Choroid plexus epithelial cell (primary cell): ENCODE data around the gene CST1.
"Not testable (repeated sequence)": the region's sequence is repeated elsewhere in the genome, so short reads cannot be mapped to it uniquely, and the experiment has no call there.

Source experiments
- DNase-seq: peaks from one replicate; pipeline ENCODE4 v3.0.0-alpha.2; 2010; ENCODE audit warnings: low read depth
- H3K4me3 ChIP-seq: 2 replicates; pipeline ENCODE4 v1.5.1; 2011; ENCODE audit warnings: low read depth, mild to moderate bottlenecking, control low read depth, low read length, moderate library complexity
- TF ChIP-seq, protein P1 (sequence below): conservative IDR thresholded peaks from 2 replicates; pipeline ENCODE4 v1.5.1; 2011; ENCODE audit warnings: low read depth, mild to moderate bottlenecking, control low read depth, inconsistent platforms, low read length, moderate library complexity

The CST1 gene

GRCh38 chr20:23776067-23776771 is 25.5 kb upstream of the CST1 start:
- no peak overlapping the region for H3K4me3 ChIP-seq
- TF ChIP-seq, protein P1, sequence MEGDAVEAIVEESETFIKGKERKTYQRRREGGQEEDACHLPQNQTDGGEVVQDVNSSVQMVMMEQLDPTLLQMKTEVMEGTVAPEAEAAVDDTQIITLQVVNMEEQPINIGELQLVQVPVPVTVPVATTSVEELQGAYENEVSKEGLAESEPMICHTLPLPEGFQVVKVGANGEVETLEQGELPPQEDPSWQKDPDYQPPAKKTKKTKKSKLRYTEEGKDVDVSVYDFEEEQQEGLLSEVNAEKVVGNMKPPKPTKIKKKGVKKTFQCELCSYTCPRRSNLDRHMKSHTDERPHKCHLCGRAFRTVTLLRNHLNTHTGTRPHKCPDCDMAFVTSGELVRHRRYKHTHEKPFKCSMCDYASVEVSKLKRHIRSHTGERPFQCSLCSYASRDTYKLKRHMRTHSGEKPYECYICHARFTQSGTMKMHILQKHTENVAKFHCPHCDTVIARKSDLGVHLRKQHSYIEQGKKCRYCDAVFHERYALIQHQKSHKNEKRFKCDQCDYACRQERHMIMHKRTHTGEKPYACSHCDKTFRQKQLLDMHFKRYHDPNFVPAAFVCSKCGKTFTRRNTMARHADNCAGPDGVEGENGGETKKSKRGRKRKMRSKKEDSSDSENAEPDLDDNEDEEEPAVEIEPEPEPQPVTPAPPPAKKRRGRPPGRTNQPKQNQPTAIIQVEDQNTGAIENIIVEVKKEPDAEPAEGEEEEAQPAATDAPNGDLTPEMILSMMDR = peak; percentile 12
- DNase-seq = no peak

DNA sequence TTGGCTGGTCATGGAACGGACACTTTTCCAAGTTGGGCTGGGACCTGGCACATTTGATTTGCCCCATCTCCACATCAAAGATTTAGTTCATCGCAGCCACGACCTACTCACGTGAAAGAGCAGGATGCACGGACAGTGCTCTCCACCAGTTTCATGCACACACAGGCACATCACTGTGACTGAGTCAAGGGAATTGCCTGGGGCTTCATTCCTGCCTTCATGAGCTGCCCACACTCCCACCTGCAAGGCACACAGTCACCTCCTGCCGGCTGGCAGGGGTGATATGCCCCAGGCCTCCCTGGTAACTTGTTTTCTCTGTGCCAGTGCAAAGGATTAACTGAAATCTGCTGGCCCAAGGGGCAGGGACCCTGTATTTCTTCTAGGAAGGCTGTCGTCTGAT is 23.3 kb upstream of the CST1 start:
- no peak for DNase-seq

GRCh38 chr20:23773579-23773978 is 22.8 kb upstream of the CST1 start:
- TF ChIP-seq, protein P1 = no peak
- DNase-seq = no peak
- no peak overlapping the region for H3K4me3 ChIP-seq

More for the DNA sequence above, 23.3 kb upstream of the CST1 start:
- no peak overlapping the region for H3K4me3 ChIP-seq
- TF ChIP-seq, protein P1 = no peak

- H3K4me3 ChIP-seq = no peak overlapping the region
- DNase-seq = no peak
- TF ChIP-seq, protein P1 = no peak
These were observed 22.4 kb upstream of the CST1 start for GRCh38 chr20:23773127-23773526.

DNA sequence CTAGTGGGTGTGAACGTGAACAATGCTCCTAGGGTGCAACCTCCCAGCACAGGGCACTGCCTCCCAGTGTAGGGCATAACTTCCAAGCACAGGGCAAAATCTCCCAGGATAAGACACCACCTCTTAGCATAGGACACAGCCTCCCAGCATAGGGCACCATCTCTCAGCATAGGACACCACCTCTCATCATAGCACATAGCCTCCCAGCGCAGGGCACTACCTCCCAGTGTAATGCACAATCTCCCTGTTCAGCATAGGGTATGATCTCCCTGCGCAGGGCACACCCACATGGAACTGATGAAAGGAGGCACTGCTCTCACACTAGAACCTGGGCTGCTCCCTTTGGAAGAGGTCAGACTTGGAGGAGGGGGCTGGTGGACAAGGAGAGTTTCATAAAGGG is 21.3 kb upstream of the CST1 start:
- DNase-seq = no peak
- TF ChIP-seq, protein P1 = no peak

DNA sequence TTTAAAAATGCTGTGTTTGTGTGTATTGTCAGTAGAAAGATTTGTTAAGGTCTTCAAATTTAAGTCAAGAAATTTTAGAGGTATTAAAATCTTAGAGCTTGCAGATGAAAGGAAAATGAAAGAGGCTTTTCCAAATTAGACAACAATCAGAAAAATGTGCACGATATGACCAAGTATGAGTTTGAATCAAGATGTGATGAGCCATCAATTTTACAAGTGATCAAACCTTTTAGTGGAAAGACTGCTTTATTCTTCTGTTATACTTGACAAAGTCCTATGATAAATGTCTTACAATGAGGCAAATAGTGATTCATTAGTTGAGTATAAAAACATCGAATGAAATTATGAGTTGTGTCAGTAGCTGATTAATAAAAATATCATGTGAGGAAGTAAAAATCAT is 19.6 kb upstream of the CST1 start:
- no peak for DNase-seq
- H3K4me3 ChIP-seq = no peak overlapping the region
- TF ChIP-seq, protein P1 = no peak

More for the DNA sequence above, 21.3 kb upstream of the CST1 start:
- H3K4me3 ChIP-seq = no peak overlapping the region

DNA sequence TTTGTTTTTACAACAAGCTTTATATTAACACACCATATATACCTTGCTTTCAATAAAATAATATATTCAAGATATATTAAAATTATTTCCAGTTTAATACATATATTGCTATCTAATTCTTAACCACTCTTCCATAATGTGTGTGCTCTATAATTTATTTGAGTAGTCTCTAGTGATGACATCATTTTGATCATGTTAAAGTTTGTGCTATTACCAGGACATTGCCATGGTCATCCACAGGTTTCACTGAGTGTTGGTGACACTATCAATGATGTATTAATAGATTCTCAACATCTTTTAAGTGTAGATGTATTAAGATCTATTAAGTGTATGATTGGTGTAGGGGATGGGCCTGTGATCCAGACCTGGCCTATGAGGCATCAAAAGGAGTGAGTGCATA is 17.8 kb upstream of the CST1 start:
- not testable (repeated sequence) for H3K4me3 ChIP-seq, DNase-seq
